HepG2 (cell line): ENCODE data around the gene NBPF3.

Experiments used
- EEA1 ChIP-seq: sonication (generic); formaldehyde crosslinking; IDR thresholded peaks from 2 replicates; pipeline ENCODE4 v1.5.1; 2020; ENCODE audit warnings: mild to moderate bottlenecking, missing genetic modification reagents, borderline replicate concordance
- MAX ChIP-seq: IDR thresholded peaks from 2 replicates; pipeline ENCODE4 v1.6.1; 2012; ENCODE audit warnings: inconsistent platforms

DNA sequence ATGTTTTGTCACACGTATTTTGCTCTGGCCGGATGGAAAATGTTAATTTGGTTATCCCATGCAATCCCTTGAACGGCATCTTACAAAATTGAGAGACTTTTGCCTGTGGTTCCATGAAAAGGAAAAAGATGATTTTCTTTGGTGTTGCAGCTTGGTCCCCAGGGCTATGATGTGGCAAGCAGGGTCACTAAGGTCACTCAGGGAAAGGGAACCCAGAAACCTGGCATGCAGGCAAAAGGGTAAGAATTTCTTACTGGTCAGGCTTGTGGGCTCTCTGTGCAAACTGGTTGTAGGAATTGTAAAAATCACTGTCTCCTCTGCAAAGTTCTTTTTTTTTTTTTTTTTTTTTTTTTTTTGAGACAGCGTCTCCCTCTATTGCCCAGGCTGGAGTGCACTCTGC, 48.4 kb upstream of the NBPF3 start:
- no peak for TF ChIP-seq MAX
- TF ChIP-seq EEA1, result no peak
